Coronary artery (tissue), 2 donors: ENCODE results near the gene ARHGEF6.

Experiments used
- DNase-seq: peaks from one replicate; pipeline ENCODE4 v3.0.0-alpha.2; 2017; ENCODE audit warnings: low spot score
- H3K27ac ChIP-seq, 2 donors: fragments of 200-600 bp; sonication (generic); one replicate each; pipeline ENCODE4 v1.5.1; 2016 to 2019
- H3K4me3 ChIP-seq: fragments of 200-600 bp; sonication (generic); 2 replicates; pipeline ENCODE4 v1.5.1; 2016; ENCODE audit warnings: mild to moderate bottlenecking, moderate library complexity
- CTCF ChIP-seq: fragments of 200-600 bp; sonication (generic); IDR thresholded peaks from one replicate; pipeline ENCODE4 v1.5.1; 2019; ENCODE audit warnings: antibody characterized with exemption

Gene ARHGEF6

GRCh38 chrX:136747003-136747986, 33.4 kb downstream of the ARHGEF6 start:
- DNase-seq = no peak
- Histone ChIP-seq H3K4me3 (no peak overlapping the region), H3K27ac (peak overlapping the region in 1 of 2 donors; percentile 49)
- no peak for TF ChIP-seq CTCF

DNA sequence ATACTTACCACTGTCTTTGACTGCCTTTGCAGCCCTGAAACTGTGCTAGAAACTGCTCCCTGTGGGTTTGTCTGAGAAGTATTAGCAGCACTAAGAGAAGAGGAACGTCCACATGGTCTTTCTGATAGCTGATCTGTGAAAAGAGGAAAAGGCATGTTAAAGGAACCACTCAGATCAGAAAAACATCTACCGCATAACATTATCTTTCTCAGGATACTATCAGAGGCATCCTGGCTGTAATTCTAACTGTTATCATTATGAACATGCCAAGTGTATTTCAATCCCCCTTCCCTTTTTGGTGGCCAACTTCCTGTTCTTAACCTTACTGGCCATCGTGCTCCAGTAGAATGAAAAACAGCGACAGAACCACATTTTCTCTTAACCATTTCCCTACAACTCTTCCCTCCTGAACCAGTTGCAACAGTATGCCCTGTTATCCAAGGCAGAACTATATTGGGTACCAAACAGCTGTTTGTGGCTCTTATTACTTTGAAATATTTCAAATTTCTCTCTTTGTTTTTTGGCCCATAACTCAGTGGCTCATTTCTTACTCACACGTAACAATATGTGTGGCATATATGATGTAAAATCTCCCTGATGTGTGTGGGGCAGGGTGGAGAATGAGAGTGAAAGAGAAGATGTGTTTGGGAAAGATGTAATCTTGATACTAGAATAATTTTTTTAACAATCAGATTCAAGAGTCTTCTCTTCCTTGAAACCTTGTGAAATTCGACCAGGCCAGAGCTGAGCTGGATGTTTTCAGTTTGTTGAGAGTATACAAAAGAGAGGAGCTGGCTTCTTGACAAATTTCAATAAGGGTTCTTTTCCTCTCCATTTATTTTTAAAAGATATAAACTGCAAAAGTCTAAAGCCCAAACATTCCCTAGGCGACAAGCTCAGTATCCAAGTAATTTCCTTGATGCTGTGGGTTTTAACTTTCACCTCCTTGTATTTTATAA, 35.2 kb downstream of the ARHGEF6 start:
- H3K4me3 ChIP-seq = no peak overlapping the region
- peak overlapping the region in 1 of 2 donors; percentile 44 for H3K27ac ChIP-seq
- no peak for DNase-seq
- TF ChIP-seq CTCF = no peak

DNA sequence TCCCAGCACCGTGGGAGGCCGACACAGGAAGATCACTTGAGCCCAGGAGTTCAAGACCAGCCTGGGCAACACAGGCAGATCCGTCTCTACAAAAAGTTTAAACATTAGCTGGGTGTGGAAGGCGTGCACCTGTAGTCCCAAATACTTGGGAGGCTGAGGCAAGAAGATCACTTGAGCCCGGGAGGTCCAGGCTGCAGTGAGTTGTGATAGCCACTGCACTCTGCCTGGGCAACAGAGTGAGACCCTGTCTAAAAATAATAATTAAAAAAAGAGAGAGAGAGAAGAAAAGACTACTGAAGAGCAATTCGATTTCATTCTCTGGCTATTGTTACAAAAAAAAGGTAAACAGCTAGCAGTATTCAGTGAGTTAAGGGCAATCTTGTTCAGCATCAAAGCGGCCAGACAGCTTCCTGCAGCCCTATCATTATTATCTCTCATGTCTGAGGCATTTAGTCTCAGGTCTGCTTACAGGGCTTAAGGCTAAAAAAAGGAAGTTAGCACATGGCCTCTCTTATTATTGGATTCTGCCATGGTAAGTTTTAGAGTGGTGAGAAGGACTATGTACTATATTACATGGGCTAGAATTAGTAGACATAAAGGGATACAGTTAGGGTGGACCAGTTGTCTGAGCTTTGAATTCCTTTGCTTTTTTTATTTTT, 37.9 kb downstream of the ARHGEF6 start:
- TF ChIP-seq CTCF = no peak
- Histone ChIP-seq H3K27ac (no peak overlapping the region), H3K4me3 (no peak overlapping the region)
- no peak for DNase-seq

- TF ChIP-seq CTCF = no peak
- Histone ChIP-seq H3K4me3 (no peak overlapping the region), H3K27ac (no peak overlapping the region)
- DNase-seq = no peak
Measured at GRCh38 chrX:136738049-136738729, 42.5 kb downstream of the ARHGEF6 start.

GRCh38 chrX:136736690-136737089, 44.0 kb downstream of the ARHGEF6 start:
- no peak overlapping the region for H3K4me3 ChIP-seq
- H3K27ac ChIP-seq = no peak overlapping the region
- DNase-seq = no peak
- no peak for TF ChIP-seq CTCF

DNA sequence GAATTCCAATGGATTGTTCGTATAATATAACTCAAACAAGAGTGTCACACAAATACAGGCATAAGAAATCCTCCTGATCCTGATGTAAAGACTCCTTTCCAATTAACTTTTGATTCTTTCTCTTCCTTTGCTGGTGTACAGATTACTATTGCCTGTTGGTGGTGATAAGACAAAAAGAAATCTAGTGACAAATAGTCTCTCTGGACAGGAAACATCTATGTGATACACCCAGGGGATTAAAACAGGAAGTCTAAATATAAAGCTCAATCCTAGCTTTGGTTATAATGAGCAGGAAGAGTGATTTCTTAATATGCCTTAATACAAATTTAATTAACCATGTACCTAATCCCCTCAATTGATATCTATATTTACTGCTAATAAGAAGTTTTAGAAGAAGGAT, 45.1 kb downstream of the ARHGEF6 start:
- Histone ChIP-seq H3K4me3 (no peak overlapping the region), H3K27ac (no peak overlapping the region)
- no peak for TF ChIP-seq CTCF

More for the DNA sequence above, 45.1 kb downstream of the ARHGEF6 start:
- no peak for DNase-seq
